GM18508 (cell line): ENCODE measurements around the gene RGS14.

Experiments used
- ATAC-seq: cut with Tn5 transposase; IDR thresholded peaks from one replicate; pipeline ENCODE4 v1.9.1; 2021; ENCODE audit warnings: moderate number of reproducible peaks; ENCODE audit not compliant: insufficient read depth, unreplicated experiment

The RGS14 gene

DNA sequence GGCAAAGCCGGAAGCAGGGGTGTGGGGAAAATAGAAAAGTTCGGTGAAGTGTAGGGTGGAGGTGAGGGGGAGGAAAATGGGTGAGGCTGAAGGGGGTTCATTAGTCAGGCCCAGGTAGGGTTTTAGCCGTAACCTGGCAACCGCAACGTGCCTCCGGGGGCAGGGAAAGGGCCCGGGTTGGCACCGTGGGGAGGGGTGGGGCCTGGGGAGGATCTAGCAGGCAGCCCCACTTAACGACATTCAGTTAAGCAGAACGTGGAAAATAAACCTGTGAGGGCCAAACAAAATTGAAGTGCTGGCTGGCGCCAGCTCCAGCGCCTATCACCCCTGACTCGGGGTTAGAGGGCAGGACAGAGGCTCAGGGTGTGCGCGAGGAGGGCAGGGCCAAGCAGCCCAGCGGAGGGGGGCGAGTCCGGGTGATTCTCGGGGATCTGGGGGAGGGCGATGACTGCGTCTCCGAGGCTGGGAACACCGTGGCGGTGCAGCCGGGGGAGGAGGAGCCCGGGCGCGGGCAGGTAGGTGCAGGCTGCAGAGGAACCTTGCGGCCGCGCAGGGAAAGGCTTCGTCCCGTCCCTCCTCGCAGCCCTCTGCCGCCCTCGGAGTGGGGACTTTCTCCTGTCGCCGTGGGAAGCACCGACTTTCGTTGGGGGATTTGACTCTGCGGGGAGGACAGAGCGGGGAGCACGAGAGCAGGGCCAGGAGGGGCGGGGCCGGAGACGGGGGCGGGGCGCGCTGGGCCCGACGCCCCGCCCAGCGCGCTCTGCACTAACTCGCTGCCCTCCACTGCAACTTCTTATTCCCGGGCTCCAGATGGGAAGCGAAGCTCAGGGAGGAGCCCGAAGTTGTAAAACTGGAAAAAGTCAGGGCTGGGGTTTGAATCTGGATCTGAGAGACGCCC, 5.1 kb downstream of the RGS14 start:
- ATAC-seq, result no peak

GRCh38 chr5:177363565-177363964, 5.8 kb downstream of the RGS14 start:
- no peak for ATAC-seq

- peak; percentile 37 for ATAC-seq
Measured at GRCh38 chr5:177364159-177364962, 6.6 kb downstream of the RGS14 start.

DNA sequence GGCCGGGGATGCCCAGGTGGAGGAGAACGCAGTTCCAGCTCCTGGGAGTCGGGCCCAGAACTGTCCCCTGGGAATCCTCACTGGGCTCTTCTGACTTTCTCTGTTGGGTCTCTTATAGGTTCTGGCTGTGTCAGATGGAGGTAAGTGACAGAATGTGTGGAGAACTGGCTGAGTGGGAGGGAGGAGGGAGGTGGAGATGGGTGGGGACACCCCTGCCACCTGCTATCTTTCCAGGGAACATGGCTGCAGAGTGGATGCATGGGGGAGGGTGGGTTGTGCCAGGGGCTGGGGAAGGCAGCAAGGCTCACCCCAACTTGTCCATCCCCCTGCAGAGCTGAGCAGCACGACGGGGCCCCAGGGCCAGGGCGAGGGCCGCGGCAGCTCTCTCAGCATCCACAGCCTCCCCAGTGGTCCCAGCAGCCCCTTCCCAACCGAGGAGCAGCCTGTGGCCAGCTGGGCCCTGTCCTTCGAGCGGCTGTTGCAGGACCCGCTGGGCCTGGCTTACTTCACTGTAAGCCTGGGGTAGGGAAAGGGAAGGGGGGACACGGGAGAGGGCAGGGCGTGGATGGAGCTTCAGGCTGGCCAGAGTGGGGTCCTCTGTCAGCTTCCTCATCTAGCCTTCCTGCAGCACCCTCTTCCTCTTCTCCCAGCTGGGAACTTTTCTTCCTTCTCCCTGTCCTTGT, 8.3 kb downstream of the RGS14 start:
- no peak for ATAC-seq

GRCh38 chr5:177366528-177367322, 9.0 kb downstream of the RGS14 start:
- ATAC-seq, result no peak

- ATAC-seq, result no peak
Measured at GRCh38 chr5:177367323-177367848, 9.7 kb downstream of the RGS14 start.

DNA sequence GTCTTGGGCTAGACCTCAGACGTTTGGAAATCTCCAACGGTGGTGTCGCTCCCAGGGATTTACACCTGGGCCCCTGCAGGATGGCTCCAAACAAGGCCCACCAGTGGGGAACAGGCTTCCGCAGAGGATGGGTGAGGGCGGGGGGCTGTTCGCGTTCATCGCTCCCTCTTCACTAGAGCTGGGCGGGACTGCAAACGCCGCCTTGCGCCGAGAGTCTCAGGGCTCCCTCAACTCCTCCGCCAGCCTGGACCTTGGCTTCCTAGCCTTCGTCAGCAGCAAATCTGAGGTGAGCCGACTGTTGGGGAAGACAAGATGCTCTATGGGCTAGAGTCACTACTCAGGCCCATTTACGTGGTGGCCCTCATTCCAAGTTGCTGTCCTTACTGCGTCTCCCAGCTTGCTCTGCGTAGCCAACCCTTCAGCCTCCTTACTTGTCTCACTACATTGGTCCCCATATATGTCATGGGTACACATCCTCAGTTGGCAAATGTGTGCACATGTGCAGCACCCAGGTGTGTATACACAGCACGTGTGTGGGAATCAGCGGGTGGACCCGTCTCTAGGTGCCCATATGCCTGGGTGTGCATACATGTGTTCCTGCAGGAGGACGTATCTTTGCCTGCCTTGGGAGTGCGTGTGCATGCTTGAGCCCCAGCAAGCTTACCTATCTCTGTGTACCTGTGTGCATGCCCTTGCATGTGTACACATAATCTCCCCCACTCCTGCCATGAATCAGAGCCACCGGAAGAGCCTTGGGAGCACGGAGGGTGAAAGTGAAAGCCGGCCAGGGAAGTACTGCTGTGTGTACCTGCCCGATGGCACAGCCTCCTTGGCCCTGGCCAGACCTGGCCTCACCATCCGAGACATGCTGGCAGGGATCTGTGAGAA, 10.5 kb downstream of the RGS14 start:
- no peak for ATAC-seq

GRCh38 chr5:177368869-177369644, 11.3 kb downstream of the RGS14 start:
- ATAC-seq, result no peak

- ATAC-seq, result no peak
Measured at GRCh38 chr5:177369645-177370440, 12.1 kb downstream of the RGS14 start.

DNA sequence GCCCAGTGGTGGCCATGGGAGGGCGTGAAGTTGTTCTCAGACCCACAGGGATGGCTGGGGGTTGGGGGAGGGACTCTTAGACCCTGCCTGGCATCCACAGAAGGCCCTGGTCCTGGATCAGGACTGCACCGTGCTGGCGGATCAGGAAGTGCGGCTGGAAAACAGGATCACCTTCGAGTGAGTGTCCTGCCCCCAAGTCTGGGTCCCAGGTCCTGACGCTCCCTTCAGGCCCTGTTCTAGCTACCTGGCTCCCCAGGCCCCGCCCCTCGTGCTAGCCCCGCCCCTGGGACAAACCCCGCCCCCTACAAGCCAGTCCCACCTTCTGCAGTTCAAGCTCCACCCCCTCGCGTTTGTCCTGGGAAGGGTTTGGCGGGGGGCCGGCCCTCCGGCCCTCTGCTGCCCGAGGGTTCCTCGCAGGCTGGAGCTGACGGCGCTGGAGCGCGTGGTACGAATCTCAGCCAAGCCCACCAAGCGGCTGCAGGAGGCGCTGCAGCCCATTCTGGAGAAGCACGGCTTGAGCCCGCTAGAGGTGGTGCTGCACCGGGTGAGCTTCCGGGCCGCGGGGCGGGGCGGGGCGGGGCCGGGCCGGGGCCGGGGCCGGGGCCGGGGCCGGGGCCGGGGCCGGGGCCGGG, 12.9 kb downstream of the RGS14 start:
- no peak for ATAC-seq

- ATAC-seq, result no peak
Measured at GRCh38 chr5:177371120-177372033, 13.7 kb downstream of the RGS14 start.

DNA sequence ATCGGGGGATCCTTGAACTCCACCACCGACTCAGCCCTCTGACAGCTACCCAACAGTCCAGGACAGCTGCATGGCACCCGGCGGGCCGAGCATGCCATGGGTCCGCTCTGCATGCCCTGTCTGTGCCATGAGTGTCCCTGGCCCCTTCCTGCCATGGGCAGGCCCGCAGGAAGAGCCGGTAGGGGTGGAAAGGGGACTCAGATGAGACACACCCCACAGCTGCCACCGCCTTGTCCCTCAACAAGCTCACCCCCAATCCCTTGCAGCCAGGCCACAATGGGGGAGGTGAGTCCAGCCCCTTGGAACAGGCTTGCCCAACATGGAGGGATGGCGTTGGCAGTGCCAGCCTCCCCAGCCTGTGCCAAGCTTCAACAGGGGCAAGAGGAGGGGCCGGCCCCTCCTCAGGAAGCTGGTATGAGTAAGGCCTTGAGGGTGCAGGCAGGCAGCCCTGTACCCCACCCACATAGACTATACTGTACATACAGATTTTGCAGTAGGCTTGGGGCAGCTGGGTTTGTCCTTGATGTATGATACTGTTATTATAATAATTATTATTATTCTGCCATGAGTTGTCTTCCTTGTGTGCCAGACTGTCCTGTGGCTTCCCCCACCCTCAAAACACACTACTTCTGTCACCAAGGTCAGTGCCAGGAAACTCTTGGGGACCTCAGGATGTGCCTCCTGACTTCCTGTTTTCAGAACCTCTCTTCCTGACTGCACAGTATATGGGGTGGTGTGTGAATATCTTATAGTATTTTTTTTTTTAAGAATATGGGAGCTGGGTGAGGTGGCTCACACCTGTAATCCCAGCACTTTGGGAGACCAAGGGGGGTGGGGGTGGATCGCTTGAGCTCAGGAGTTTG, 14.5 kb downstream of the RGS14 start:
- ATAC-seq, result no peak

DNA sequence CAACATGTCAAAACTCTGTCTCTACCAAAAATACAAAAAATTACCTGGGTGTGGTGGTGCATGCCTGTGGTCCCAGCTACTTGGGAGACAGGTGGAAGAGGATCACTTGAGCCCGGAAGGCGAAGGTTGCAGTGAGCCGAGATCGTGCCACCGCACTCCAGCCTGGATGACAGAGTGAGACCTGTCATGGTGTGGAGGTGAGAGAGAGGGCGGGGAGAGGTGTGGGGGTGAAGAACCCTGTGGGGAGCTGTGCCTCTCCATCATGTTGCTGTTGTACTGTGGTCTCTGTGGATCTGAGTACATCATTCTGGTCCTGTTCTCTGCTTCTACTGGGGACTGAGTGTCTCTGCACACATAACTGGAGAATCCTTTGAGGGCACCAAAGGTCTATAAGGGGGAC, 15.2 kb downstream of the RGS14 start:
- no peak for ATAC-seq

DNA sequence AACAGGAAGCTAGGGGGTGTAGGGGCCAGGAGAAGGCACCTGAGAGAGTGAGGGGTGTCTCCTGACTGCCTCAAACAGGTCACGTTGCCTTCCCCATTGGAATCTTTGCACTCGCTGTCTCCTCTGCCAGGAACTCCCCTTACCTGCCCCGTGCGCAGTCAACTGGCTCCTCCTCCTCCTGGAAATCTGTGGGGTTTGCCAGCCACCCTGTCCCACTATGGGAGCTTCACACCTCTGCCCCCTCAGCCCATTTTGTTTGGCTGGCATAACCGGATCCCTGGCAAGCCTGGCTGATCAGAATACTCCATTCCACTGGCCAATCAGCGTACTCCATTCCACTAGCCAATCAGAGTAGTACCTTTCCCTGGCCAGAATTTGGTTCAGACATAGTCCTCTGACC, 16.1 kb downstream of the RGS14 start:
- ATAC-seq, result no peak

DNA sequence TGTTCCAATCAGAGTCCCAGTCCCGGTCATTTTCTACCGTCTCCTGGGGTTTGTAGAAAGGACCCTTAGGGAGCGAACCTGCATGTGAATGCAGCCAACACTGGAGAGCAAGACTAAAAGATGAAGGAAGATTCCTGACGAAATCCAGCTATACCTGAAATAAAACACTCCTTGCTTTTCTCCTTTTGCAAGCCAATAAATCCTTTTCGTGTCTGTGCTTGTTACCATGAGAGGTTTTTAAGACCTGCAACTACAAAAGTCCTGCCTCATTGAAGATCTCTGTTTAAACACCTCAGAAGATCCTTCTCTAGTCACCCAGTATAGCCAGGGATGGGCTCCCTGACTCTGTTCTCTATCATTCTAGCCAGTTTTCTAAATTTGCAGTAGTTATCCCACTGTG, 16.5 kb downstream of the RGS14 start:
- ATAC-seq, result no peak
